AG09309 (cell line): ENCODE results near the gene HOXB1.

Experiments used
- DNase-seq: peaks from one replicate; pipeline ENCODE4 v3.0.0-alpha.2; 2010; ENCODE audit warnings: low read depth
- H3K4me3 ChIP-seq: 2 replicates; pipeline ENCODE4 v1.5.1; 2011; ENCODE audit warnings: mild to moderate bottlenecking, low read depth, low read length, moderate library complexity; ENCODE audit not compliant: control insufficient read depth
- TF ChIP-seq, protein P1 (sequence below): IDR thresholded peaks from 2 replicates; pipeline ENCODE4 v1.5.1; 2011; ENCODE audit warnings: mild to moderate bottlenecking, low read depth, low read length, inconsistent platforms; ENCODE audit not compliant: insufficient read depth, control insufficient read depth; ENCODE audit errors: missing control alignments

HOXB1 gene

DNA sequence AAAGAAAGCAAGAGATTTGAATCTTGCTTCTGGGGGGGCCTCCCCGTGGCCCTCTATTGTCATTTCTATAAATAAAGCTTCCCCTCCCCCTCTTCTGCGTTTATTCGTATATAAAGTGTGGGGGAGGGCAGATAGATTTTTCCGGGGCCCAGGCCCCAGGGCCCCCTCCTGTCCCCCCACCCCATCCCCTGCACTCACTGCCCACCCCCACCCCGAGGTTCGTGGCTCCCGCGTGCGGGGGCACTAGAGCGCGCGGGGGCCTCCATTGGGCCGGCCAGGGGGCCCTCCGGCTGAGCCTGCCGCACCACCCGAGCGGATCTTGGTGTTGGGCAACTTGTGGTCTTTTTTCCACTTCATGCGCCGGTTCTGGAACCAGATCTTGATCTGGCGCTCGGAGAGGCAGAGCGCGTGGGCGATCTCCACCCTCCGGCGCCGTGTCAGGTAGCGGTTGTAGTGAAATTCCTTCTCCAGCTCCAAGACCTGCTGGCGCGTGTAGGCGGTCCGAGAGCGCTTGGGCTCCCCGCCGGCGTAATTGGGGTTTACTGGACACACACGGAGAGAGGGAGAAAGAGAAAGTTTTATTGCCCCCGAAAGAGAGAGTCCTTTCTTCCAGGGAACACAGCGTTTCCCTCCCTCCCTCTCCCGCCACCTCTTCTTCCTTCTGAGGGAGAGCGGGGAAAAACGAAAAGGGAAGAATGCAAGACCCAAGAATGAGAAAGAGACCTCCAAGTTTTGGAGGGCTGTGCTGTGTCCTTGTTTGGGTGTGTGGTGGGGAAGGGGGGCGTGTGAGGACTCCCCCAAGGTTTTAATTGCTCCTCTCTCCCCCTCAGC is 45.9 kb upstream of the HOXB1 start:
- H3K4me3 ChIP-seq = no peak overlapping the region
- TF ChIP-seq, protein P1, sequence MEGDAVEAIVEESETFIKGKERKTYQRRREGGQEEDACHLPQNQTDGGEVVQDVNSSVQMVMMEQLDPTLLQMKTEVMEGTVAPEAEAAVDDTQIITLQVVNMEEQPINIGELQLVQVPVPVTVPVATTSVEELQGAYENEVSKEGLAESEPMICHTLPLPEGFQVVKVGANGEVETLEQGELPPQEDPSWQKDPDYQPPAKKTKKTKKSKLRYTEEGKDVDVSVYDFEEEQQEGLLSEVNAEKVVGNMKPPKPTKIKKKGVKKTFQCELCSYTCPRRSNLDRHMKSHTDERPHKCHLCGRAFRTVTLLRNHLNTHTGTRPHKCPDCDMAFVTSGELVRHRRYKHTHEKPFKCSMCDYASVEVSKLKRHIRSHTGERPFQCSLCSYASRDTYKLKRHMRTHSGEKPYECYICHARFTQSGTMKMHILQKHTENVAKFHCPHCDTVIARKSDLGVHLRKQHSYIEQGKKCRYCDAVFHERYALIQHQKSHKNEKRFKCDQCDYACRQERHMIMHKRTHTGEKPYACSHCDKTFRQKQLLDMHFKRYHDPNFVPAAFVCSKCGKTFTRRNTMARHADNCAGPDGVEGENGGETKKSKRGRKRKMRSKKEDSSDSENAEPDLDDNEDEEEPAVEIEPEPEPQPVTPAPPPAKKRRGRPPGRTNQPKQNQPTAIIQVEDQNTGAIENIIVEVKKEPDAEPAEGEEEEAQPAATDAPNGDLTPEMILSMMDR = no peak
- no peak for DNase-seq

DNA sequence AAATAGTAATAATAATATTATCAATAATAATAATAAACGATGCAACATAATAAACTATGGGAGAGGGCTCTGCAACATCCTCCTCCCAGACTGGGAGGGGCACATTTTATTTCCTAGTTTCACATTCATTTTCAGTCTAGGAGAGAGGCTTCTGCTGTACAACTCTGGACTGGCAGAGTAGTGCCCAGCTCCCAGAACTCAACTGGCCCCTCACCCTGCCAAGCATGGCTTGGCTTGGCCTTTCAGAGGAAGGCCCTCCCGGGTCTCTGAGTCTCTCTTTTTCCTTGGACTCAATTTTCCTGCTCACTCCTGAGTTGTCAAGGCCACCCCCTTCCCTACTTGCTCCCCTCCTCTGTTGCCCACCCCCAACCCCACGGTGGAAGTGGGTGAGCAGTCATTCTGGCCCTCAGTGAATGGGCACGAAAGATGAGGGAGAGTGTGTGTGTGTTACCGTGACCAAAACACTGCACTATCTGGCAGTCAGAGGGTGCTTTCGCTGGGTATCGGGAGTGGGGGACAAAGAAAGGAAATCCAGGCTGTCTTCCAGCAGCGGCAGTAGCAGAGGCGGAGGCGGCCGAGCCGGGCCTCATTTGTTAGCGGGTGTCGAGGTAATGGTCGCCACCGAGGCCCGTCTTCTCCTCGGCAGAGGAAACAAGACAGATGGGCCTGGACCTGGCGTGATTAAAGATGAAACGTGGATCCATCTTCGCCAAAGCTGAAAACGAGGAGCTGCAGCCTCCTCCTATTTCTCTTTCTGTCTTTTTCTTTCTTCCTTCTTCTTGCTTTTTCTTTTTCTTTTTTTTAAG is 45.1 kb upstream of the HOXB1 start:
- TF ChIP-seq, protein P1 = no peak
- no peak for DNase-seq
- no peak overlapping the region for H3K4me3 ChIP-seq

DNA sequence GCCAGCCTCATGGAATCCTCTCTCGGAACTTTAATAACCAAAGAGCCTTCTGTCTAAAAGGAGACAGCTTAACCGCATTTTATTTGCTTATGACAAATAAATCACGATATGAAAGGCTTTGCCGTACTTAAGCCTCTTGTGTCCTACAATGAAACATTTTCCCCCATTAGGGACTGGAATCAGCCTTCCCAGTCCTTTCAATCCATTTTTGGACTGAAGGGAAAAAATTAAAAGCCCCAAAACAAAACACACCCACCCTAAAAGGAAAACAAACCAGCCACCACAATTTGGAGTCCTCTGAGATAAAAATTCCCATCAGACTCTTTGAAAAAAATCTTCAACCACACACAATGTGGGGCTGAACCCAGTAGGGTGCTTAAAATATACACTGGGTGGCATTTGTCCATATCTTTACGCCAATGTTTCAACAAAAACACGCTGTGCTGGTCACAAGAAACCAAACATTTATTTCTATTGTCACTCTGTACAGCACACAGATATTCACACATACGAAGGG is 44.3 kb upstream of the HOXB1 start:
- no peak overlapping the region for H3K4me3 ChIP-seq
- DNase-seq = no peak
- TF ChIP-seq, protein P1 = no peak

DNA sequence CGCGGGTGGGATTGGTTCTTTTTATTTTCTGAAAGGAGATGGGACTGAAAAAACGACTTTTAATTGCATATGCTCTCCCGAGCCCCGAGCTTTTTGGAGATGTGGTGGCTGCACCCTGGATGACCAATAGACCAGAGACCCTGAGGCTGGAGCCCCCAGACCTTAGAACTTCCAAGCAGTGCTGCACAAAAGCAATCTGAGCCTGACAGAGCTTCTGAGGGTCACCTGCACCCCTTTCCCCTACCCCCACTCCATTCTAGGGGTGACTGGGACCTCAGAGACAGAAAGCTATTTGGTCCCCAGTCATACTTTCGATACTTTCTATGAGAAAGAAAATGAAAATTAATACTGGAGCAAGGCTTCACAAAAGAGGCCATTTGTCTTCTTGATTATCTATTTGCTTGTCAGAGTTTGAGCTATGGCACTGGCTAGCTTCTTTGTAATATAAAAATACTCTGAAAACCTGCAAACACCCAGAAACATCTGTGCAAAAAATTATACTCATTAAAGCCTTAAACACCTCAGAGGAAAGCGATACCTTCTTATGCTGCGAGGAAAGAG is 43.8 kb upstream of the HOXB1 start:
- TF ChIP-seq, protein P1 = no peak
- no peak for DNase-seq
- no peak overlapping the region for H3K4me3 ChIP-seq

DNA sequence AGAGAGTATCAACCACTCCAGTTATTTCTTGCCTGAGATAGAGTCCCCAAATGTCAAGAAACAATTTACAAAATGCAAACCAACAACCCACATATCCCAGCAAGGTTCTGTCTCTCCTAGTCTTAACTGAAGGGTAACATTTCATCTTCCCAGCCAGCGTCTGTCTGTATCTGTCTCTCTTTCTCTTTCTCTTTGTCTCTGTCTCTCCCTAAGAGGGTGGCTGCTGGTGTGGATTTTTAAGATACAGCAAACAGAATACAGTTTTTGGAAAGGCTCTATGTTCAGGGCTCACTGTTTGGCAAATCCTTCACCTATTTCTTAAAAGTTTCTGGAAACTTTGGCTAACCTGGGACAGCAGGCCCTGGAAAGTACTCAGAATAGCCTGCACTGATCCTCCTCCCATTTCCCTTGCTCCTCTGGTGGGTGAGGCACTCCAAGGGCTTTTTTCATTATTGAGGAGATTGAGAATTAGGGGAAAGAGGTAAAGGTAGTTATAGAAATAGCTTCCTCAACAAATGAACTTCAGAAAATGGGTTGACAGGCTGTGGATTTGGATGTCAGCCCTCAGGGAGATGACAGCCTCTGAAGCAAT is 41.1 kb upstream of the HOXB1 start:
- TF ChIP-seq, protein P1 = no peak
- H3K4me3 ChIP-seq = no peak overlapping the region
- no peak for DNase-seq
